SKM-1 (cell line): ENCODE results near the gene CEP76.
A peak's percentile ranks its signal among the peaks of the same experiment; 100 is the strongest.

Source experiments
- DNase-seq: peaks from one replicate; lab custom pipeline; 2025; ENCODE audit not compliant: unreplicated experiment; lab: John Stamatoyannopoulos, UW

Gene CEP76

GRCh38 chr18:12703664-12704063 is 1.1 kb upstream of the CEP76 start:
- DNase-seq, result no peak

- DNase-seq, result no peak
These were observed 609 bp upstream of the CEP76 start for GRCh38 chr18:12703096-12703567.

GRCh38 chr18:12701161-12701560 is 1.4 kb downstream of the CEP76 start:
- no peak for DNase-seq

GRCh38 chr18:12699747-12700146 is 2.8 kb downstream of the CEP76 start:
- DNase-seq, result no peak

GRCh38 chr18:12694032-12694431 is 8.5 kb downstream of the CEP76 start:
- no peak for DNase-seq

GRCh38 chr18:12692206-12692605 is 10.3 kb downstream of the CEP76 start:
- no peak for DNase-seq

GRCh38 chr18:12689256-12689850 is 13.2 kb downstream of the CEP76 start:
- DNase-seq, result no peak

GRCh38 chr18:12686100-12686499 is 16.4 kb downstream of the CEP76 start:
- no peak for DNase-seq

- no peak for DNase-seq
These were observed 23.2 kb downstream of the CEP76 start for GRCh38 chr18:12679183-12679786.

GRCh38 chr18:12668041-12668440 is 34.5 kb downstream of the CEP76 start:
- DNase-seq, result no peak

GRCh38 chr18:12659904-12660605 is 42.5 kb downstream of the CEP76 start:
- peak; percentile 21 for DNase-seq

- no peak for DNase-seq
These were observed 43.9 kb downstream of the CEP76 start for GRCh38 chr18:12658426-12659138.

GRCh38 chr18:12657684-12658425 is 44.7 kb downstream of the CEP76 start, which contains the start of gene SPIRE1:
TSS of gene SPIRE1 (minus strand) at chr18:12658107. CDS start at chr18:12657866, 241 bp downstream.
- DNase-seq, result no peak

- DNase-seq, result no peak
These were observed 45.4 kb downstream of the CEP76 start for GRCh38 chr18:12656938-12657683.

GRCh38 chr18:12656605-12656937 is 46.0 kb downstream of the CEP76 start:
- no peak for DNase-seq

- DNase-seq, result no peak
These were observed 47.6 kb downstream of the CEP76 start for GRCh38 chr18:12654971-12655370.

GRCh38 chr18:12652861-12653401 is 49.6 kb downstream of the CEP76 start:
- DNase-seq, result no peak

- no peak for DNase-seq
These were observed 50.9 kb downstream of the CEP76 start for GRCh38 chr18:12651651-12652050.

- DNase-seq, result no peak
These were observed 54.8 kb downstream of the CEP76 start for GRCh38 chr18:12647773-12648172.

GRCh38 chr18:12645751-12646203 is 56.7 kb downstream of the CEP76 start:
- no peak for DNase-seq
